Stimulated activated CD4-positive, alpha-beta T cell treated with anti-CD3 and anti-CD28 coated beads, Interleukin-4, amount 100 ng/mL, for 24 hours (primary cell): ENCODE measurements around the gene SPSB4.

Experiments
- DNase-seq: peaks from one replicate; pipeline ENCODE4 v3.0.0-alpha.2; 2020

SPSB4 gene

DNA sequence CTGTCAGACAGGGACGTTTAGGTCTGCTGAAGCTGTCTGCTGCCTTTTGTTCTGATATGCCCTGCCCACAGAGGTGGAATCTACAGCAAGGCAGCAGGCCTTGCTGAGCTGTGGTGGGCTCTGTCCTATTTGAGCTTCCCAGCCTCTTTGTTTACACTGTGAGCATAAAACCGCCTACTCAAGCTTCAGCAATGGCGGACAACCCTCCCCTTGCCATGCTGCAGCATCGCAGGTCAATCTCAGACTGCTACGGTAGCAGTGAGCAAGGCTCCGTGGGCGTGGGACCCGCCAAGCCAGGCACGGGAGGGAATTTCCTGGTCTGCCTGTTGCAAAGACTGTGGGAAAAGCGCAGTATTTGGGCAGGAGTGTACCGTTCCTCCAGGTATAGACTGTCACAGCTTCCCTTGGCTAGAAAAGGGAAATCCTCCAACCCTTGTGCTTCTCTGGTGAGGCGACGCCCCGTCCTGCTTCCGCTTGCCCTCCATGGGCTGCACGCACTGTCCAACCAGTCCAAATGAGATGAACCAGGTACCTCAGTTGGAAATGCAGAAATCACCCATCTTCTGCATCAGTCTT lies 71.4 kb downstream of the SPSB4 start:
- DNase-seq, result no peak

DNA sequence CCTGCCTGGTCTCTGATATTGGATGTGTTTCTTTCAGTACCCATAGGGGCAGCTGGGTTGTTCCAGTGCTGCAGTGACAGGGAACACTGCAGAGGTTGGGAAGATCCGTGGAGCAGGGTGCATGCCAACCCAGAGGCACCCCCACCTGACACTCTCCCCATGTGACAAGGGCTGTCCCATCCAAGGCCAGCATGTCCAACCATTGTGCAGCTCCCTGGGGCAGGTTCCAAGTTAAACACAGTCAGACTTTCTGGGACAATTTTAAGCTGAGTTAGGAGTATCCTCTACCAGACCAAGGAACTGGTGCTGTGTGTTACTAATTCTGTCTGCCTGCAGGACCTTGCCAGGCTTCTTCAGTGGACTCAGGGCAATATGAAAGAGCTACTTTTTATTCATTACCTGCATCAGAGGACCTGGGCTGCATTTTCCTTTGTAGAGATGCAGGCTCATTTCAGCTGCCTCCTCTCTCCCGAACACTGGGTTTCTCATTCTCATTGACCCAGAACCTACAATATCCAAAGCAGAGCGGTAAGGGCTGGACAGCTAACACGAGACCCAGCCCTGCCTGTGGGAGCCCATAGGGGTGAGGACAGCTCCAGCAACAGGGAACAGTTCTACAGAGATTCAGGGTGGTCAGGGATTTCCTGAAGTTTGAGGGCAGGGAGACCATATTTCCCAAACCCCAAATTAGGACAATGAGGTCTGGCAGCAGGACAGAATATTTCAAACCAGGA lies 72.7 kb downstream of the SPSB4 start:
- DNase-seq, result no peak

DNA sequence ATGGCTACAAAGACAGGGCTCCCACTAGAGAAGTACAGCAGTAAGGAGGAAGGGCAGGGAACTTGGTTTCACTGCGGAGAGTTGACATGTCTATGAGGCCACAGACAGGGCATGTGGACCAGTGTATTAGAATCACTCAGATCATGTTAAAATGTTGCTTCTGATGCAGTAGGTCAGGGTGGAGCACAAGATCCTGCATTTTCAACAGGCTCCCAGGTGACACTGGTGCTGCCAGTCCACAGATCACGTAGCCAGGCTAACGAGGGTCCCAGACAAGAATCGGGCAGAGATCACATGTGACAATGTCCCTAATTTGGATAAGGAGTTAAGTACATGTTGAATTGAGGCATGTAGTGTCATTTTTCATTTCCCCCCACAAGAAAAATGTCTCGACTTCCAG lies 73.6 kb downstream of the SPSB4 start:
- no peak for DNase-seq

DNA sequence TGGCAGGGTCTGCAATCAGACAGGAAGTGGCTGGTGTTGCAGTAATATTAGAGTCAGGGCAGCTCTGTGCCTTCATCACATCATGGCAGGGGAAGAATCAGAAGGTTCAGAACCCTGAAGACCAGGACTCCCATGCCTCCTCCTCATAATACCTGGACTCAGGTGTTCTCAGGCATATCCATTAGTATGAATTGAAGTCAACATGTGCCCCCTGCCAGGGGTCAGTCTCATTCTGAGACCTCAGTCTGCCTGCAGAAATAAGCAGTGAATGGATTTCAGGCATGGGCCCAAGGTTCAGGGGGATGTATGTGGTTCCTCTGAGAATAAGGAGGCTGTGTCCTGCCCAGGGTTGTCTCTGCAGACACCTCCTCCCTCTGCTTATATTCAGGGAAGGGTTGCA lies 74.2 kb downstream of the SPSB4 start:
- DNase-seq, result no peak

DNA sequence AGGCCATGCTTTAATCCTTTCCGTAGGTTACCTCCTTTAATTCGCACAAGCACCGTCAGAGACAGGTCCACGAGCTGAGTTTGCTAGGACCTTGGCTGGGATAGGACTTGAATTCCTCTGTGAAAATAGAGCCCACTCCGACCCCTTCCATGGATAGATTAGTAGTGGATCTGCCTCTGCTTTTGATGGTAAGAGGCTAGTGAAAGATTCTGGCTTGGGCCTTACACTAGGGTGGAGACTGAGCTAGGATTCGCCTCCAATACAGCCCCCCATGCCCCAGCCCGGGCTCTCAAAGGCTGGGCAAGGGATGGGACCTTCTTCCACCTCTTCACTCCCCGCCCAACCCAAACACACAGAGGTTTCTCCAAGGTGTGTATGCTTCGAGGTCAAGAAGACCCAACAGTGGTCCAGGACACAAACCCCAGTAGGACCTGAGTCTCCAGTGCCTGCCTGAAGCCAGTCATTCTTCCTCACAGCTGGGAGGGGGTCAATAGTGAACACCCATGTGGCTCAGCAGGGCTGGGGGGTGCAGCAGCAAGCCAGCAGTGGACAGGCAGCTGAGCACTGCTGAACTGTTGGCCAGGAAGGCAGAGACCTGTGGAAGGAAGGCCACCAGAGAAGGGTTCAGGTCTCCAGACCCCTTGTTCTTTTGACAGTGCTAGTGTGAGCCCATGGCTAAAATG lies 75.7 kb downstream of the SPSB4 start:
- DNase-seq, result no peak

DNA sequence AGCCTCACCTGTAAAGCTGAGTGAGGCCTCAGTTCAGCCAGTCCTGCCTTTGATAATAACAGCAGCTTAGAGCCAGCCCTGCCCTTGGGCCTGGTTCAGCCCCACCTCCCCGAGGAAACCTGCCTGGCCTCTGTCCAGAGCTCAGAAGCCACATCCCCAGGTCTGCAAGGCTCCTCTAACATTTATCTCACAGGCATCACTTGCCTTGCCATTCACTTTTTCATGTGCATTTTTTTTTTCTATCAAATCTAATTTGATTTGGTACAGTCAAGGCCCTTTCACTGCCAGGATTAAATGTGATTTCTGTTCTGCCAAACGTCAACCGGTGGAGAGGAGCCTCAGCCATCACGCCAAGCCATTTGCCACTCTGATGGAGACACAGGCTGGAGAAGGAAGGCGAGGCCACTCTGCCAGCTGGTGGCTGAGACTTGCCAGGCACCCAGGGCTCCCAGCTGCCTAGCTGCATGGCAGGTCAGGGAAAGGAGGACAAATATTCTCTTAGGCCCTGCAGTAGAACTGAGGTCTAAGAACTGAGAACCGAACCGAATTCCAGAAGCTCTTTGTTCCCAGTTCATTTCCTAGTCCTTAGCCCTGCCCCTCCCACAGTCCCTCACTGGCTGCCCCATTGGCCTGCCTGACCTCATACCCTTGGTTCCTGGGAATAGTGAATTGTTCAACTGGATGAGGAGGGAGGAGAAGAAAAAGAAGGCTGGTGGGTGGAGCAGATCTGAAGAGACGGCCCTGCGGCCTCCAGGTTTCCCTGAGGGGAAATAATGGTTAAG lies 76.4 kb downstream of the SPSB4 start:
- DNase-seq, result no peak

DNA sequence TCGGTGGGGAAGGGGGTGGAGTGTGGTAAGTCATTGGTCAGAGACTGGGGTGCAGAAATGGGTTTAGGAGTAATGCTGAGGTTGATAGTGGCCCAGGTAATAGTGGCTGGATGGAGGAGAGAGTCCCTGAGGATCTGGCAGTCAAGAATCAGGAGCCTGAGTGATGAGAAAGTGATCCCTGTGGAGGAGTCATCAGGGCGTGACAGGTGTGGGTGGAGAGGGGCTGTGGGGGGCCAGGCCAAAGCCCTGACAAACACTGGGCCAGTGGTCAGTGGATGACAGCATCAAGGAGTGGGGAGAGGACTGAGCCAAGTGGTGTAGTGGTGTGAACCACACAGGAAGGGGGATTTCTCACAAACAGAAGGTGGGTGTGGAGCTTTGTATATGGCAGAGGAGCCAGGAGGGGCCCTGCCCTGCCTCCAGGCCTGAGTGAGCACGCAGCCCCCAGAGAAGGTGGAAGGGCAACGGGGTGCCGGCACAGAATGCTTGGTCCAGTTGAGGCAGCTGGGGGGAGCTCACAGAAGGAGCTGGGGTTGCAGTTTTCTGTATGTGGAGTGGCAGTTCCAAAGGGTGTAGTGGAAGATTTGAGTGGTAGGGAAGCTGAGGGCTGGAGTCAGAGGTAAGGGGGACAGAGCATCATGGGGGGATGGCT lies 77.1 kb downstream of the SPSB4 start:
- no peak for DNase-seq

DNA sequence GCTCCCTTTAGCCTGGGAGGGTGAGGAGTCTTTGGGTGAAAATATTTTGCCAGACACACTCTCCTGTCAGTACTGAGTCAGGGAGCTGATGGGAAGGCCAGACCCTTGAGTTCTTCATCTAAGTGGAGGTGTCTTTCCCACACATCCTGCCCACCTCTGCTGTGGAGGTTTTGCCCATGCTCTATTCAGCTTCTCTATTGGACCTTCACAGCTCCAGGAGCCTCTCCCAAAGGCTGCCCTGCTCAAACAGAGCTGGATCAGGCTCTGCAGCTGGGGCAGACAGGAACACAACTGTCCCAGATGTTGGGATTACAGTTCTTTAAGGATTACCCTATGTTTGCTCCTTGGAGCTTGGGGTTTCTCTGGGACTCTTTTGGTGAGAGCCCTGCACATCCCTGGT lies 77.9 kb downstream of the SPSB4 start:
- no peak for DNase-seq

DNA sequence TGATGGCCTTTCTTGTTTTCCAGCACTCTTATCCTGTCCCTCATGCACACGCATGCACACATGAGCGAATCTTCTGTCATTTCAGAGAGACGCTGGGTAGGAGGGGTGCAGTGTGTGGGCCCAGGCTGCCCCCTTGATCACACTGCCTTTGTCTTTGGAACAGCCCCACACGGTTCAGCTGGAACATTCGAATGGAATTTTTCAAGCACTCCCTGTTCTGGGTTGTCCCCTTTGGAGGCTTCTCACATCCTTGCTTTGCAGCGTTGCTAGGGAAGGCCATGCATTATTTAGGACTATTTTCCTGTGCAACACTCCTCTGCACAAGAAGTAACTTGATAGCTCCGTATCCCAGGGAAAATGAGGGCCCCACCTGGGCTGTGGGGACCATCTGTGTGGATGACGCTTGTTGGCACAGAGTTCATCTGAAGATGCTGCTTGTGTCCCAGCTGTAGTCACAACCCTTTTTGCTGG lies 78.4 kb downstream of the SPSB4 start:
- DNase-seq, result no peak

DNA sequence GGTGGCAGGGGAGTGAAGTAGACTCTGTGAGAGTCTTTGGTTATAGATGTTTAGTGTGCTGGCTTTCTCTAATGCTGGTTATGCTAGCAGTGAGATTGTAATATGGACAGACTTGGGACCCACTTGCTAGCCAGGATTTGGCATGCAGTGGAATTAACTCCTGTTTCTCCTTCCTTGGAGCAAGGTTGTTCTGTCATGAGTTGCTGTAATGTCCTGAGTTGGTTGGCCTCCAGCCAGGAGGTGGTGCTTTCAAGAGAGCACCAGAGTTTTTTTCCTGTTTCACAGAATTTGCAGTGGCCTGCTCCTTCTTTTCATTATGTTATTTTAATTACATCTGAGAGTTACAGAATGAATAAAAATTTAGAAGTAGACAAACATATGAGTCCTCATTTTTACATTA lies 92.4 kb downstream of the SPSB4 start:
- no peak for DNase-seq

DNA sequence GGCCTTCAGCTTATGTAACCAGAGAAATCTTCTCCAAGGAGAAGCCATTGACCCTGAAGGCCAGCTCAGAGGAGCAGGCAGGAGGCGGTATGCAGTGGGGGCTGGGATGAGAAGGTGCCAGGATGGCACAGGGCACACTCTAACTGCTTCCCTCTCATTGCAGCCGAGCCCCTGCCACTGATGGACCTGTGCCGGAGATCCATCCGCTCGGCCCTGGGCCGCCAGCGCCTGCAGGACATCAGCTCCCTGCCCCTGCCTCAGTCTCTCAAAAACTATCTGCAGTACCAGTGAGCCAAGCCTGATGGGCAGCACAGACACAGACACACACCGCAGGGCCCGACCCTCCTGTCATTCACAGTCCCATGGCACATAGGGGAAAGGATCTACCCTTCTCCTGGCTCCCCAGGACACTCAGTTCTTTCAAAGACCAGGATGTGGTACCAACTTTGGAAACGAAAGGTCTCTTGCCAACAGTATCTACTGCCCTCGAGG lies 95.9 kb downstream of the SPSB4 start:
- DNase-seq, result no peak

DNA sequence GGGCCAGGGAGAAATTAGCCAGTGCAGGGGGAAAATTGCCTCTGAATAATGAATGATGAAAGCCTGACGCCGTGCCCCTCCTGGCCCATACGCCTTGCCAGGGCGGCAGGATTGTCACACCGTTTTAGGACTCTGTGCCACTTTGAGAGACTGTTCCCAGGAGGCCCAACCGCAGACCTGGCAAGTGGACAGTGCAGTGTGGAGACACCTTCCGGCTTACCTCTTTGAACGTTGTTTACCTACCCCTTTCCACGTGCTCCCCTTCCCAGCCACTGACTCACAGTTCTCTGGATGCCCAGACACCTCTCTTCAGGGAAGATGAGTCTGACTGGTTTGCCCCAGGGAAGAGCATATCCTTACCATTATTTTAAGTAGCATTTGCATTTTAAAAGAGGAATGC lies 96.5 kb downstream of the SPSB4 start:
- no peak for DNase-seq

DNA sequence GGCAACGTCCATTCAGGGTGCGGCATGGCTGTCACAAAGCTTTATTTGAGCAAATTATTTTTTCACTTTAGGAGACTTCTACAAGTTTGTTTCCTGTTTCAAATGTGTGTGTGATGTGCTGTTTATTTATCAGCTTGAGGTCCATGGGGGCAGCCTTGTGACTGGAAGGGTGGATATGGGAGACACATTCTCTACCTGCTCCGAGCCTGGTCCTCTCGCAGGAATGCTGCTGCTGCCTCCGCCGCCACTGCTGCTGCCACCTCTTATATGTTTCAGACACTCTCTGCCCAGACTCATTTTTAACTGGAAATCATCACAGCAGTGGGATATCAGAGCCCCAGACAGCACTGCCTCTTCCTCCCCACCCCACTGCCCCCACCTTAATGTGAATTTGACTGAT lies 97.0 kb downstream of the SPSB4 start:
- no peak for DNase-seq

DNA sequence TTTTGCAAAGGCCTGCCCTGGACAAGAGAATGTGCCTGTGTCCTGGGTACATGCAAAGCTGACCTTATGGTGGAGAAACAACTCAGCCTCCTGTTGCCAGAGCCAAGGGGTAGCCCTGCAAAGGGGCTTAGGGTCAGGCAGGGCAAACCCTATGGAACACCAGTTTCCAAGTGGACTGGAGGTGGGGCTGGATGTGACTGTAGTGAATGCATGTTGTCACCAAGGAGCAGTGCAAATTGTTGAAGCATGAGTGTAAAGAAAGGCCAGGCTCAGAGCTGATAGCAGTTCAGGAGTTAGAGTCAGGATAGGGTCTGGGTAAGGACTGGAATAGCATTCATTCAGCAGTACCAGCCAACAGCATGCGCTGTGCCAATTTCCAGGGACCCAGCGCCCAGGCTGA lies 97.6 kb downstream of the SPSB4 start:
- no peak for DNase-seq

DNA sequence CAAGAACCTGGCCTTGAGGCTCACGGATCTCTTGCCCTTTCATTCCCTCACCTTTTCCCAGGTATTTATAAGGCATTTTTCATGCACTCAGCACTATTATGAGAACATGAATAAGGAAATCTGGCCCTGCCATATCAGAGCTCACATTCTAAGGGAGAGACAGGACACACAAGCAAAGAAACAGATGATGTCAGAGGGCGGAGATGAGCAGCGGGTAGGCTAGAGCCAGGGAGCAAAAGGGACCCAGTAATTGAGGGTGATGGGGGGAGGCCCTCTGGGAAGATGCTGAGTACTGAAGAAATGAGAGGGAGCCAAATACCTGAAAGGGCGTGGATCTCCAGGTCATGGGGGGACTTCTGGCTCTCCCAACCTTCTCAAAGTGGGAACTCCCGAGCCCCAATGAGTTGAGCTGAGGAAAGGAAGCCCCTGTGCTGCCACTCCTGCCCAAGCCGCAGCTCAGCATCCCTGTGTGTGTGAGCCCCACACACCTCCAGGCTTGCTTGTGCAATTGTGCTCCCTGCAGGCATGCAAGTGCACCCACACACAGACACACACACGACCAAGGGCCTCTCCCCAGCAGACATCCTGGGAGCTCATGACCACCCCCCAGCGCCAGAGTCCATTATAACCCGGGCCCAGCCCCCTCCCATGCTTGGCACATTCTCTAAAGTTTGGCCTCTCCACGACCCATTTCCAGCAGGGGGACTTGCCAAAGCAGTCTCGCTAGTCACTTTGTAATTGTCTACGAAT lies 99.1 kb downstream of the SPSB4 start:
- no peak for DNase-seq

DNA sequence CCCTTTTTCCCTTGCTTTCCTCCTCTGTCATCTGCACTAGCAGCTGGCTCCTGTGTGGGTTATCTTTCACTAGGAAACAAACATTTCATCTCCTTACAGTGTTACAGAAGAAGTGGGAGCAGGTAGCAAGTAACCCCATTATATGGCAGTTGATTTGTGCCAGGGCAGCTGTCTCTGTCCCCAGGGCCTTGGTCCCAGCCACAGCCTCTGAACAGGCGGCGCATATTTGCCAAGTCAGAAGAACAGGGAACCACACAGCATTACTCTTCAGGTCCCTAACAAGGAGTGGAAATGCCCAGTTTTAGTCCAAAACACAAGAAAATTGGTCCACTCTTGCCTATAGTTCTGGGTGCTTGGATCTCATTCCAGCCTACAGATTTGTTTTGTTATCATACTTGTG lies 99.8 kb downstream of the SPSB4 start:
- no peak for DNase-seq

DNA sequence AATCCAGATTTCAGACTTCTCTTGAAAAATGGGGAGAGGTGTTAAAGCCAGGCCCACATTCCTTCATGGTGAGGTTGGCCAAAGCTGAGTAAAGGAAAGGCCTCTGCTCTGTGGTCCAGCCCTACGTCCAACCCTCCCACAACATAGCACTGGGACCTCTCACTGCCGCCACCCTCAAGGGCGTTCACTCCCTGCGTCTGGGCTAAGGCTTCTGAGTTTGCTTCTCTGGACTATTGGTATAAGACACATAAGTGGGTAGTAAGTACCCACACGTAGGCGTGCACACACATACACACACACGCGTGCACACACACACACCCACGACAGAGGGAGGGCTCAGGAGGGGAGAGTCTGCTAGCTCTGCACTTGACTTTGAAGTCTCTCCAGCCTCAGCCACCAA lies 100.3 kb downstream of the SPSB4 start:
- no peak for DNase-seq

DNA sequence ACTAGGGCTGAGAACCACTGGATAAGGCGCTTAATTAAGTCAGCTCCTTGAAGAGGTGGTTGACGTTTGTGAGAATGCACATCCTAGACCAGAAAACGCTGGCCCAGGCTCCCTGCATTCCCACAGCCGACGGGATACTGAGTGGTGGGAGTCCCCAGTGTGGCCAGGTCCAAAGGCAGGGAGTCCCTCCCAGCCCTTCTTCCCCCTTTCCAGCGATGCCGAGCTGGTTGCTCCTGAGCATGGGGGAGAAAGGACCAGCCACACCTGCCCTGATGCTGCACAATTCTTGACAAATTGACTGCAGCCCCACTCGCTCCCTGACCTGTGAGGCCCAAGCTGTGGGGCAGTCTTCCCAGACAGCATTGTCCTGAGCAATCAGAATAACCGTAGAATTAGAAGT lies 101.0 kb downstream of the SPSB4 start:
- DNase-seq, result no peak

DNA sequence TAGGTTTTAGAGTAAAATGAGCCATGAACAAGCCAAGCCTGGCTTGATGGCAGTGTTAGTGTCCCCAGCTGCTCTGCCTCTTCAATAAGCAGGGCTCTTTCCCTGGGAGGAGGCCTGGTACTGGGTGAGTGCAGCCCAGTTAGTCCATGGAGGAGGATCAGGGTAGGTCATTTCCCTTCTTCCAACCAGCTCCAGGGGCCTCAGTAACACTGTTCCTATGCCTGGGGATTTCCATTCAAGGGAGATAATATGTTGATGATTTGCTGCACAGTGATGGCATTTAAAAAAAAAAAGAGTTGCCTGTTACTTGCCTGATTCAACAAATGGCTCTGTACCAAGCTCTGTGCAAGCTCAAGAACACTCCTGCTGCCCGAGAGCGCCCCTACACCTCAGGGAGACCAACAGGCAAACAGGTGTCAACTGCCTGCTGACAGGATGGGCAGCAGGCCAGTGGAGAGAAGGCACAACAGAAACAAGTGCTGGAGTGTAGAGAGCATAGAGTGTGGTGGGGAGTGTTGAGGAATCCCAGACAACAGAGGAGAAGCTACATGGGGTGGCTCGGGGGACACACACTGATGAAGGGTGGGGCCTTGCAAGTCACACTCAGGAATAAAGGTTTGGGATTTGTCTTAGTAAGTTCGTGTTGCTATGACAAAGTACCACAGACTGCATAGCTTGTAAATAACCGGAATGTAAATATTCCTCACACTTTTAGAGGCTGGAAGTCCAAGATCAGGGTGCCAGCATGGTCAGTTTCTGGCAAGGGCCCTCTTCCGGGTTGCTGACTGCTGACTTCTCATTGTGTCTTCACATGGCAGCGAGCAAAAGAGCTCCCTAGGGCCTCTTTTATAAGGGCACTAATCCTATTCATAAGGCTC lies 101.9 kb downstream of the SPSB4 start:
- DNase-seq, result no peak

DNA sequence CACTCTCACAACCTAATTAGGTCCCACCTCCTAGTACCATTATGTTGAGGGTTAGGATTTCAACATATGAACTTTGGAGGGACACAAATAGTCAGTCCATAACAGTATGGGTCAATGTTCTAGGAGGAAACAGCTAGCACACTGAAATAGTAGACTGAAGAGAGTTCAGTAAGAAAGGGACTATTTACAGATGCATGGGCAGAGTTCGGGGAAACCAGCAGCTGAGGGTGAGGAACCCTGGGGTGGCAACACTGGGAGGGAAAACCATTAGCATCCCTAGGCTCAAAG lies 102.5 kb downstream of the SPSB4 start:
- DNase-seq, result no peak

DNA sequence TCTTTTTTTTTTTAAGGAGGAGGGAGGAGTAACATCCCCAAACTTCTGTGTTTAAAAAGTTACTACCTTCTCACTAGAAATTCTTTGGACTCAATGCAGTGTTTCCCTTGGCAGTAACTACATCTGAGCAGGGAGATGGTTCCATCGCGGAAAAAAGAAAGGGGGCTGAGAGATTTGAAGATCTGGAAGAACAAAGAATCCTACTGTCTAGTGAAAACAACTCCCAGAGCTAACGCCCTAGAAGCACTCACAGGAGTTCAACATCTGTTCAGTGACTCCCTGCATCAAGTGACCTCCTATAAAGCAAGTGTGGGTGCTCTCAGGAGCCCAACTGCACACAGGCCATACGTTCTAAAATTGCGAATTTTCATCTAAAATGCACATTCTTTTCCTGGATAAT lies 113.7 kb downstream of the SPSB4 start:
- DNase-seq, result no peak
